ENCODE data around the gene FAM193A.
"Not testable (repeated sequence)": the region's sequence is repeated elsewhere in the genome, so short reads cannot be mapped to it uniquely, and the experiment has no call there.

Gene FAM193A

DNA sequence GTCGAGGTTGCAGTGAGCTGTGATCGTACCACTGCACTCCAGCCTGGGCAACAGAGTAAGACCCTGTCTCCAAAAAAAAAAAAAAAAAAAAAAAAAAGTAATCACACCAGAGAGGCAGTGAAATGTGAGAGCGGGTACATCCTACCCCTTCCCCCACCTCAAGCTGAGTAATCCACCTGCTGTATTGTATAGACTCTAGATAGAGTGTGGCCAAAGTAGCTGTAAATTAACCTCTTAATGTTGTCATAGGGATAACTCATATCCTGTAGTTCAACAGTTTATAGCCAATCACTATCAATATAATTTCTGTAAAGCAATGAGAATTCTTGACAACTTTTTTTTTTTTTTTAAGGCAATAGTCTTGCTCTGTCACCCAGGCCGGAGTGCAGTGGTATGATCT, 188.9 kb downstream of the FAM193A start:
- no peaks in the 10 kb centered on the region for H3K27me3 ChIP-seq
- no peaks in the 10 kb centered on the region for H3K9me3 ChIP-seq
- TF ChIP-seq, protein P1, sequence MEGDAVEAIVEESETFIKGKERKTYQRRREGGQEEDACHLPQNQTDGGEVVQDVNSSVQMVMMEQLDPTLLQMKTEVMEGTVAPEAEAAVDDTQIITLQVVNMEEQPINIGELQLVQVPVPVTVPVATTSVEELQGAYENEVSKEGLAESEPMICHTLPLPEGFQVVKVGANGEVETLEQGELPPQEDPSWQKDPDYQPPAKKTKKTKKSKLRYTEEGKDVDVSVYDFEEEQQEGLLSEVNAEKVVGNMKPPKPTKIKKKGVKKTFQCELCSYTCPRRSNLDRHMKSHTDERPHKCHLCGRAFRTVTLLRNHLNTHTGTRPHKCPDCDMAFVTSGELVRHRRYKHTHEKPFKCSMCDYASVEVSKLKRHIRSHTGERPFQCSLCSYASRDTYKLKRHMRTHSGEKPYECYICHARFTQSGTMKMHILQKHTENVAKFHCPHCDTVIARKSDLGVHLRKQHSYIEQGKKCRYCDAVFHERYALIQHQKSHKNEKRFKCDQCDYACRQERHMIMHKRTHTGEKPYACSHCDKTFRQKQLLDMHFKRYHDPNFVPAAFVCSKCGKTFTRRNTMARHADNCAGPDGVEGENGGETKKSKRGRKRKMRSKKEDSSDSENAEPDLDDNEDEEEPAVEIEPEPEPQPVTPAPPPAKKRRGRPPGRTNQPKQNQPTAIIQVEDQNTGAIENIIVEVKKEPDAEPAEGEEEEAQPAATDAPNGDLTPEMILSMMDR (IDR thresholded peaks at IDR 0.05) = no peak
- H3K4me3 ChIP-seq (ENCODE audit: low read depth in 1 of 2, low read length in 1 of 2) = no peak overlapping the region
- H3K27ac ChIP-seq = no peak overlapping the region
- peaks cover 45% of the 10 kb centered on the region for H3K36me3 ChIP-seq
- no peaks in the 10 kb centered on the region for H3K4me1 ChIP-seq (ENCODE audit: control insufficient read depth in 1 of 2, insufficient read depth in 1 of 2, low read depth in 1 of 2, low read length in 1 of 2)

- not testable (repeated sequence) for H3K27me3 ChIP-seq; H3K27ac ChIP-seq; H3K9me3 ChIP-seq; H3K4me1 ChIP-seq (ENCODE audit: control insufficient read depth in 1 of 2, insufficient read depth in 1 of 2, low read depth in 1 of 2, low read length in 1 of 2); H3K4me3 ChIP-seq (ENCODE audit: low read depth in 1 of 2, low read length in 1 of 2)
- H3K36me3 ChIP-seq = peaks cover 41% of the 10 kb centered on the region
Observed at GRCh38 chr4:2726881-2727280, 190.4 kb downstream of the FAM193A start.

DNA sequence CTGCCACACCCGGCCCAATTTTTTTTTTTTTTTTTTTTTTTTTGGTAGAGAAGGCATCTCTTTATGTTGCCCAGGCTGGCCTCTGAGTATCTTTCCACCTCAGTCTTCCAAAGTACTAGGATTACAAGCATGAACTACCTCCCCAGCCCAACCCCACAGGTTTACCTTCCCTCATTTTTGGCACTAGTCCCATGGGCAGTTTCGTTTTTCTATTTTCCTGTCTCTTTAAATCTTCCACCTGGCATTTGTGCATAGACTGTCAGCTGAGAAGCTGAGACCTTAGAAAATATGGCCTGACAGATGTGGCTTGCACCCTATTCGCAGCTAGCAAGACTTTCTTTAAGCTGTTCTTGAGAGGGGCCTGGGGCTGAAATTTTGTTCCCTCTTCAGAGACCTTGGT, 191.8 kb downstream of the FAM193A start:
- Histone ChIP-seq H3K4me3 (ENCODE audit: low read depth in 1 of 2, low read length in 1 of 2) (no peak overlapping the region), H3K27me3 (no peaks in the 10 kb centered on the region), H3K27ac (no peak overlapping the region), H3K9me3 (no peaks in the 10 kb centered on the region), H3K4me1 (ENCODE audit: control insufficient read depth in 1 of 2, insufficient read depth in 1 of 2, low read depth in 1 of 2, low read length in 1 of 2) (no peaks in the 10 kb centered on the region), H3K36me3 (peaks cover 42% of the 10 kb centered on the region)
- TF ChIP-seq, protein P1 (IDR thresholded peaks at IDR 0.05) = no peak

- no peaks in the 10 kb centered on the region for H3K9me3 ChIP-seq
- H3K36me3 ChIP-seq = peaks cover 49% of the 10 kb centered on the region
- H3K4me3 ChIP-seq (ENCODE audit: low read depth in 1 of 2, low read length in 1 of 2) = no peak overlapping the region
- TF ChIP-seq, protein P1 (IDR thresholded peaks at IDR 0.05) = no peak
- H3K27ac ChIP-seq = no peak overlapping the region
- H3K4me1 ChIP-seq (ENCODE audit: control insufficient read depth in 1 of 2, insufficient read depth in 1 of 2, low read depth in 1 of 2, low read length in 1 of 2) = no peaks in the 10 kb centered on the region
- no peaks in the 10 kb centered on the region for H3K27me3 ChIP-seq
Observed at GRCh38 chr4:2728806-2729532, 192.5 kb downstream of the FAM193A start.

DNA sequence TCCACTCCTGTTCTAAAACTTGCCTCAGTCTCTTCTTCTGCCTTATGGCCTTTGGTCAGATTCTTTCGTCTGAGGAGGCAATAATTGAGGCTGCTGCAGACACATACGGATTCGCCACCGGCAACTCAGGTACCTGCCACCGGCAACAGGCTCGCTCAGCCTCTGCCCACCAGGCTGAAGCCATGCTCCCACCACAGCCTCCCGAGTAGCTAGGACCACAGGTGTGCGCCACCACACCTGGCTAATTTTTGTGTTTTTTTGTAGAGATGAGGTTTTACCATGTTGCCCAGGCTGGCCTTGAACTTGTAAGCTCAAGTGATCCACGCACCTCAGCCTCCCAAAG, 193.1 kb downstream of the FAM193A start:
- Histone ChIP-seq H3K4me3 (ENCODE audit: low read depth in 1 of 2, low read length in 1 of 2) (no peak overlapping the region), H3K27ac (no peak overlapping the region), H3K27me3 (no peaks in the 10 kb centered on the region), H3K36me3 (peaks cover 49% of the 10 kb centered on the region), H3K4me1 (ENCODE audit: control insufficient read depth in 1 of 2, insufficient read depth in 1 of 2, low read depth in 1 of 2, low read length in 1 of 2) (no peaks in the 10 kb centered on the region), H3K9me3 (no peaks in the 10 kb centered on the region)
- TF ChIP-seq, protein P1 (IDR thresholded peaks at IDR 0.05) = no peak

GRCh38 chr4:2731907-2732317, 195.5 kb downstream of the FAM193A start:
- Histone ChIP-seq H3K4me1 (ENCODE audit: control insufficient read depth in 1 of 2, insufficient read depth in 1 of 2, low read depth in 1 of 2, low read length in 1 of 2) (no peaks in the 10 kb centered on the region), H3K9me3 (no peaks in the 10 kb centered on the region), H3K4me3 (ENCODE audit: low read depth in 1 of 2, low read length in 1 of 2) (no peak overlapping the region), H3K27ac (no peak overlapping the region), H3K27me3 (no peaks in the 10 kb centered on the region), H3K36me3 (peaks cover 49% of the 10 kb centered on the region)
- TF ChIP-seq, protein P1 (IDR thresholded peaks at IDR 0.05) = no peak

All from neutrophil (primary cell).